Body of pancreas (tissue), 4 donors: ENCODE data around the gene PWWP2B.

Experiments used
- POLR2A ChIP-seq, 3 donors: fragments of 450-650 bp; IDR thresholded peaks; one replicate each; pipeline ENCODE4 v1.6.1; 2016; ENCODE audit warnings: antibody characterized with exemption in 3 of 3, mild to moderate bottlenecking in 2 of 3
- TF ChIP-seq, protein P1 (sequence below), 7 experiments: fragments of 450-650 bp in 4 of 7; fragments of 200-600 bp in 3 of 7; sonication (generic) in 3 of 7; IDR thresholded peaks; one replicate each; pipeline ENCODE4 v1.5.1; 2016 to 2019; ENCODE audit warnings: antibody characterized with exemption in 7 of 7

DNA sequence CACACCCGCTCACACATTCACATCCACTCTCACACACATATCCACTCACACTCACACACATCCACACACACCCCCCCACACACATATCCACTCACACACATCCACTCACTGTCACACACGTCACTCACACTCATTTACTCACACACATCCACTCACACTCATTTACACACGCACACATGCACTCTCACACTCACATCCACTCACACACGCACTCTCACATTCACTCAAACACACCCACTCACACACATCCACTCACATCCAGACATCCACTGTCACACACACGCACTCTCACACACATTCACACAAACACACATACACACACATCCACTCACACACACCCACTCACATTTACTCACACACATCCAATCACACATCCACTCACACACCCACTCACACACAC, 18.3 kb downstream of the PWWP2B start:
- TF ChIP-seq, protein P1, sequence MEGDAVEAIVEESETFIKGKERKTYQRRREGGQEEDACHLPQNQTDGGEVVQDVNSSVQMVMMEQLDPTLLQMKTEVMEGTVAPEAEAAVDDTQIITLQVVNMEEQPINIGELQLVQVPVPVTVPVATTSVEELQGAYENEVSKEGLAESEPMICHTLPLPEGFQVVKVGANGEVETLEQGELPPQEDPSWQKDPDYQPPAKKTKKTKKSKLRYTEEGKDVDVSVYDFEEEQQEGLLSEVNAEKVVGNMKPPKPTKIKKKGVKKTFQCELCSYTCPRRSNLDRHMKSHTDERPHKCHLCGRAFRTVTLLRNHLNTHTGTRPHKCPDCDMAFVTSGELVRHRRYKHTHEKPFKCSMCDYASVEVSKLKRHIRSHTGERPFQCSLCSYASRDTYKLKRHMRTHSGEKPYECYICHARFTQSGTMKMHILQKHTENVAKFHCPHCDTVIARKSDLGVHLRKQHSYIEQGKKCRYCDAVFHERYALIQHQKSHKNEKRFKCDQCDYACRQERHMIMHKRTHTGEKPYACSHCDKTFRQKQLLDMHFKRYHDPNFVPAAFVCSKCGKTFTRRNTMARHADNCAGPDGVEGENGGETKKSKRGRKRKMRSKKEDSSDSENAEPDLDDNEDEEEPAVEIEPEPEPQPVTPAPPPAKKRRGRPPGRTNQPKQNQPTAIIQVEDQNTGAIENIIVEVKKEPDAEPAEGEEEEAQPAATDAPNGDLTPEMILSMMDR (IDR thresholded peaks at IDR 0.05), result no peak
- TF ChIP-seq POLR2A (IDR thresholded peaks at IDR 0.05), result no peak
